Measurements from ENCODE around the gene ZNF823. TPM values are rescaled to one million over a fixed set of nuclear protein-coding genes. Genes with fewer than 3 reads are reported as not detected.
"Not testable (repeated sequence)": the region's sequence is repeated elsewhere in the genome, so short reads cannot be mapped to it uniquely, and the experiment has no call there.

Gene ZNF823
- total RNA-seq, 1 donor from 2014 or later = 5.1 TPM

GRCh38 chr19:11680689-11681302 is 58.0 kb downstream of the ZNF823 start:
- DNase-seq (ENCODE audit: low read depth, low spot score) = no peak

- no peak for DNase-seq (ENCODE audit: low read depth, low spot score)
Observed at GRCh38 chr19:11678504-11678903, 60.2 kb downstream of the ZNF823 start.

- not testable (repeated sequence) for DNase-seq (ENCODE audit: low read depth, low spot score)
Observed at GRCh38 chr19:11676661-11677600, 61.8 kb downstream of the ZNF823 start.

GRCh38 chr19:11675569-11675968 is 63.2 kb downstream of the ZNF823 start:
- DNase-seq (ENCODE audit: low read depth, low spot score) = no peak

- no peak for DNase-seq (ENCODE audit: low read depth, low spot score)
Observed at GRCh38 chr19:11674067-11674492, 64.7 kb downstream of the ZNF823 start.

GRCh38 chr19:11673608-11674041 is 65.1 kb downstream of the ZNF823 start:
- peak; percentile 41 for DNase-seq (ENCODE audit: low read depth, low spot score)

Other genes starting within 250 kb of the ZNF823 start
- gene ZNF653, start 233.1 kb downstream of the ZNF823 start, total RNA-seq = 5.5 and 6.0 TPM in 2 replicates
- gene ECSIT, start 209.8 kb downstream of the ZNF823 start, total RNA-seq = 34.9 and 55.2 TPM in 2 replicates
- gene CNN1, start 200.1 kb downstream of the ZNF823 start, total RNA-seq = 0.07 and 0.35 TPM in 2 replicates
- 29.5 and 31.8 TPM in 2 replicates for gene ELOF1, start 179.7 kb downstream of the ZNF823 start, total RNA-seq
- gene ACP5, start 161.3 kb downstream of the ZNF823 start, total RNA-seq = 1.2 TPM in 1 of 2 replicates, not detected in the other
- gene ZNF627, start 141.5 kb downstream of the ZNF823 start, total RNA-seq = 18.8 and 20.5 TPM in 2 replicates
- 8.2 and 8.9 TPM in 2 replicates for gene ZNF441, start 28.1 kb upstream of the ZNF823 start, total RNA-seq
- gene ZNF491, start 59.6 kb upstream of the ZNF823 start, total RNA-seq = 0.86 and 1.7 TPM in 2 replicates
- 6.3 and 10.5 TPM in 2 replicates for gene ZNF440, start 75.3 kb upstream of the ZNF823 start, total RNA-seq
- 0.26 and 4.5 TPM in 2 replicates for gene ZNF439, start 109.8 kb upstream of the ZNF823 start, total RNA-seq
- gene ZNF69, start 148.8 kb upstream of the ZNF823 start, total RNA-seq = 1.1 and 11.1 TPM in 2 replicates
- gene ZNF700, start 186.2 kb upstream of the ZNF823 start, total RNA-seq = 5.8 and 7.1 TPM in 2 replicates
- 0.40 and 1.9 TPM in 2 replicates for gene ZNF763, start 226.1 kb upstream of the ZNF823 start, total RNA-seq